Cardiac muscle cell (in vitro differentiated cells and primary cell): ENCODE results near the gene ABCB8. TPM values are rescaled to one million over a fixed set of nuclear protein-coding genes. Genes with fewer than 3 reads are reported as not detected.

ENCODE experiments used
- DNase-seq, 2 donors: peaks; one replicate each; pipeline versions ENCODE4 v3.0.0 to v3.0.0-alpha.2; 2010 to 2017; ENCODE audit warnings: low read depth in 1 of 2, low spot score in 1 of 2
- H3K27ac ChIP-seq: fragments of 200-600 bp; sonication (generic); 2 replicates; pipeline ENCODE4 v1.5.1; 2016
- H3K27me3 ChIP-seq: fragments of 200-600 bp; sonication (generic); 2 replicates; pipeline ENCODE4 v1.6.0; 2016; ENCODE audit warnings: control low read depth
- H3K36me3 ChIP-seq: fragments of 200-600 bp; sonication (generic); 2 replicates; pipeline ENCODE4 v1.5.1; 2016; ENCODE audit warnings: control low read depth
- H3K4me1 ChIP-seq: fragments of 200-600 bp; sonication (generic); 2 replicates; pipeline ENCODE4 v1.8.1; 2017; ENCODE audit warnings: low read depth, mild to moderate bottlenecking, mixed run types
- H3K4me3 ChIP-seq: fragments of 200-600 bp; sonication (generic); 2 replicates; pipeline ENCODE4 v1.5.1; 2016; ENCODE audit warnings: mild to moderate bottlenecking
- H3K9me3 ChIP-seq: fragments of 200-600 bp; sonication (generic); 2 replicates; pipeline ENCODE4 v1.5.1; 2017; ENCODE audit warnings: low read depth, mild to moderate bottlenecking, control low read depth
- polyA plus RNA-seq: library from polyadenylated mRNA; unstranded; fragments of >200 nt; fragmentation: Nextera tagmentation; extraction: Ambion mirVana; gene quantifications from 2 replicates; pipeline ENCODE4 v1.2.1, GENCODE V29; 2016
- total RNA-seq: library from RNA; depleted of rRNA; stranded (reverse); fragments of >200 nt; gene quantifications from 2 replicates; pipeline ENCODE4 v1.2.3, GENCODE V29; 2016
- TF ChIP-seq, protein P1 (sequence below): IDR thresholded peaks from 2 replicates; pipeline ENCODE4 v1.5.1; 2012; ENCODE audit warnings: low read depth, mild to moderate bottlenecking, low read length

Gene ABCB8
- total and polyA plus RNA-seq, 2 experiments from 2014 or later, result 20.4 to 29.2 TPM

DNA sequence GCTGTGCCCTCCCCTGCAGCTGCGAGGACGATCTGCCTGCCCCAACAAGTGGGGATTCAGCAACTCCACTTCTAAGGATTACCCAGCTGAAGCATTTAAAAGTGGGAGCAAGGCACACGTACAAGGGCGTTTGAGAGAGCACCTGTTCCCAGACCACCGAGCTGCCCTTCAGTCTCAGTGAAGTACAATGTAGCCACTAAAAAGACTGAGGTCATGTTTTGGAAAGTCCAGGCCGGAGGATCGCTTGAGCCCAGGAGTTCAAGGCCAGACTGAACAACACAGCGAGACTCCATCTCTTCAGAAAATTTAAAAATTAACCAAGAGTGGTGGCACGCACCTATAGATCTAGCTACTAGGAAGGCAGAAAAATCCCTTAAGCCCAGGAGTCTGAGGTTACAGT, 22.7 kb upstream of the ABCB8 start:
- Histone ChIP-seq H3K4me1 (peaks cover 22% of the 10 kb centered on the region), H3K9me3 (no peaks in the 10 kb centered on the region), H3K27me3 (no peaks in the 10 kb centered on the region), H3K27ac (no peak overlapping the region), H3K36me3 (no peaks in the 10 kb centered on the region), H3K4me3 (no peak overlapping the region)
- TF ChIP-seq, protein P1, sequence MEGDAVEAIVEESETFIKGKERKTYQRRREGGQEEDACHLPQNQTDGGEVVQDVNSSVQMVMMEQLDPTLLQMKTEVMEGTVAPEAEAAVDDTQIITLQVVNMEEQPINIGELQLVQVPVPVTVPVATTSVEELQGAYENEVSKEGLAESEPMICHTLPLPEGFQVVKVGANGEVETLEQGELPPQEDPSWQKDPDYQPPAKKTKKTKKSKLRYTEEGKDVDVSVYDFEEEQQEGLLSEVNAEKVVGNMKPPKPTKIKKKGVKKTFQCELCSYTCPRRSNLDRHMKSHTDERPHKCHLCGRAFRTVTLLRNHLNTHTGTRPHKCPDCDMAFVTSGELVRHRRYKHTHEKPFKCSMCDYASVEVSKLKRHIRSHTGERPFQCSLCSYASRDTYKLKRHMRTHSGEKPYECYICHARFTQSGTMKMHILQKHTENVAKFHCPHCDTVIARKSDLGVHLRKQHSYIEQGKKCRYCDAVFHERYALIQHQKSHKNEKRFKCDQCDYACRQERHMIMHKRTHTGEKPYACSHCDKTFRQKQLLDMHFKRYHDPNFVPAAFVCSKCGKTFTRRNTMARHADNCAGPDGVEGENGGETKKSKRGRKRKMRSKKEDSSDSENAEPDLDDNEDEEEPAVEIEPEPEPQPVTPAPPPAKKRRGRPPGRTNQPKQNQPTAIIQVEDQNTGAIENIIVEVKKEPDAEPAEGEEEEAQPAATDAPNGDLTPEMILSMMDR, result no peak
- DNase-seq, result no peak

DNA sequence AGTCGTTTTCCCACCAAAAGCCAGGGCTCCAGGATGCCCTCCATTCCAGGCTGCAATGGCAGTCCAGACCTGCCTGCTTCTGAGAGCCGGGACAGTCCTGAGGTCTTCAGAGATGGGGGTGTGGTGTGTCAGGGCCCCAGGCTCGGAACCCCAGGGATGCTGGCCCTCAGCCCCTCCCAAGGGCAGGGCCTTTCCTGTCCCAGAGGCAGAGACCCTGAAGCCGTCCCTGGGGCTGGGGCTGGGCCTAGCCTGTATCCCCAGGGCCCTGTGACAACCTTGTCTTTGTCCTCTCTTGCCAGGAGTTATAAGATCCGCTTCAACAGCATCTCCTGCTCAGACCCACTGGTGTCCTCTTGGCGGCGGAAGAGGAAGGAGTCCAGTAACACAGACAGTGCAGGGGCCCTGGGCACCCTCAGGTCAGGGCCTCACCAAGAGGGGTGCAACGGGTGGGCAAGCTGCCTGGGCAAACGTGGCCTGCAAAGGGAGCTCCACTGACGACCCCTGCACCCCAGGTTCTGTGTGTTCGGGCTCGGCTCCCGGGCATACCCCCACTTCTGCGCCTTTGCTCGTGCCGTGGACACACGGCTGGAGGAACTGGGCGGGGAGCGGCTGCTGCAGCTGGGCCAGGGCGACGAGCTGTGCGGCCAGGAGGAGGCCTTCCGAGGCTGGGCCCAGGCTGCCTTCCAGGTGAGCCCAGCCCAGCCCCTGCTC, 21.5 kb upstream of the ABCB8 start:
- TF ChIP-seq, protein P1, result no peak
- no peaks in the 10 kb centered on the region for H3K36me3 ChIP-seq
- no peak for DNase-seq

DNA sequence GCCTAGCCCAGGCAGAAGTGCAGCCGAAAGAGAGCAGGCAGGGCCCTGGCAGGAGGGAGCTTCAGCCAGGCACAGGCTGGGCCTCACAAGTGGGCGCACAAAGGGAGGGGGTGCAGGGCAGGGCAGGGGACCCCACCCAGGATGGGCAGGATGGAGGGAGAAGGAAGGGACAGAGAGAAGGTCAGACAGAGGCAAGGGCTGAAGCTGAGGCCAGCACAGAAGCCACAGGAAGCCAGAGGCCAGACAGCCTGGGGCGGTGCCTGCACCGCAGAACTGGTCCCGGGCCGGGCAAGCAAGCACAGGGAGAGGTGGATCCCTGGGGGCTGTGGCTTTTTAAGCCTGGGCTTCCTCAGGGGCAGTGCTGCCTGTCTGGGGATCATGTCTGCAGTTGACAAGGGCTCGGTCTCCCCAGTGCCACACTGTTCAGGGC, 20.8 kb upstream of the ABCB8 start:
- peak in 1 of 2 donors; percentile 39 for DNase-seq
- TF ChIP-seq, protein P1, result no peak
- Histone ChIP-seq H3K27me3 (no peaks in the 10 kb centered on the region), H3K4me3 (no peak overlapping the region), H3K4me1 (peaks cover 30% of the 10 kb centered on the region), H3K27ac (no peak overlapping the region), H3K36me3 (no peaks in the 10 kb centered on the region), H3K9me3 (no peaks in the 10 kb centered on the region)

More for the DNA sequence above, 21.5 kb upstream of the ABCB8 start:
- Histone ChIP-seq H3K27me3 (no peaks in the 10 kb centered on the region), H3K9me3 (no peaks in the 10 kb centered on the region), H3K4me1 (peaks cover 30% of the 10 kb centered on the region), H3K4me3 (no peak overlapping the region), H3K27ac (no peak overlapping the region)

DNA sequence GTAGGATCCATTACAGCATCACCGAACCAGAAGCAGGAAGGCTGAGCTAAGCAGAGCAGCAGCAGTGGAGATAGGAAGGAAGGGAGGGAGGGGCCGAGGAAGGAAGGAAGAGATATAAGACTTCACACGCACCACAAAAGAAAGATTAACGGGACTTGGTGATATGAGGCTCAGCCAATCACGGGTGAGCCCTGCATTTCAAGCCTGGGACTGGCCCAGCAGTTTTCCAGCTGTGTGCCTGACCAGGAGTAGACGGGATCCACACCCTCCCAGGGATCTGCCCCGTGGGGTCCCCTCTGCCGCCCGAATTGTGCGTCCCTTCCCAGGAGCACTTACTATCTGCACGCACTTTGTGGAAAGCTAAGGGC, 20.1 kb upstream of the ABCB8 start:
- TF ChIP-seq, protein P1, result no peak
- Histone ChIP-seq H3K4me3 (no peak overlapping the region), H3K27me3 (no peaks in the 10 kb centered on the region), H3K36me3 (no peaks in the 10 kb centered on the region), H3K27ac (no peak overlapping the region), H3K4me1 (peaks cover 30% of the 10 kb centered on the region), H3K9me3 (no peaks in the 10 kb centered on the region)
- DNase-seq, result peak in 1 of 2 donors; percentile 75

DNA sequence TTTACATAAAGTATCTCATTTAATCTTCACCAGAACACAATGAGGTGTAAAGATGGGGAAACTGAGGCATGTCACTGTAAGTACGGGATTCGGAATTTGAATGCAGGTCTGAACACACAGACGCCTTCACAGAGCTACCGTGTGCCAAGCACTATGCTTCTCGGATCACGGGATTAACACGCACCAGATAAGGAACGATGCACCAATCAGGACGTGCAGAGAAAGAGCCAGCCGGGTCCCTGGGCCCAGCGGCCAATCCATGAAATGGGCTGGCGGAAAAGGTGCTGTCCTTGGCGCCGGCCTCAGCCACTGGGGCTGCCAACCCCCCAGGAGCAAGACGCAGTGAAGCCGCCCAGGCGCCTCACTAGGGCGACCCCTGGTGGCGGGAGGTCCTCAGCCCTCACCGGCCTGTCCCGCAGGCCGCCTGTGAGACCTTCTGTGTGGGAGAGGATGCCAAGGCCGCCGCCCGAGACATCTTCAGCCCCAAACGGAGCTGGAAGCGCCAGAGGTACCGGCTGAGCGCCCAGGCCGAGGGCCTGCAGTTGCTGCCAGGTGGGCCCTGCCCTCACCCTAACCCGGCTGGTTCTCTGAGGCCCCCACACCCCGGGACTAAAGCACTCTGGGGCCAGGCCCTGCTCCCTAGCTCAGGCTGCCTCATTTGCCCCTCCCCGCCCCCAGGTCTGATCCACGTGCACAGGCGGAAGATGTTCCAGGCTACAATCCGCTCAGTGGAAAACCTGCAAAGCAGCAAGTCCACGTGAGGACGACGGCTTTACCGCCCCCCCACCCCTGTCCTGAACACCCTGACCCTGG, 19.5 kb upstream of the ABCB8 start:
- no peak overlapping the region for H3K4me3 ChIP-seq
- no peak overlapping the region for H3K27ac ChIP-seq
- no peaks in the 10 kb centered on the region for H3K9me3 ChIP-seq
- no peaks in the 10 kb centered on the region for H3K27me3 ChIP-seq
- no peaks in the 10 kb centered on the region for H3K36me3 ChIP-seq
- DNase-seq, result peak in 1 of 2 donors; percentile 76
- TF ChIP-seq, protein P1, result peak; percentile 82
- peaks cover 30% of the 10 kb centered on the region for H3K4me1 ChIP-seq
